Stimulated activated CD8-positive, alpha-beta memory T cell treated with anti-CD3 and anti-CD28 coated beads, Interleukin-4, amount 100 ng/mL, for 4 hours (primary cell): ENCODE results near the gene TMEM18.

Experiments
- DNase-seq, 2 donors: peaks; one replicate each; pipeline ENCODE4 v3.0.0-alpha.2; 2020; ENCODE audit warnings: low read depth in 2 of 2, low spot score in 1 of 2

The TMEM18 gene

GRCh38 chr2:673615-674320, 3.4 kb downstream of the TMEM18 start:
- DNase-seq, result no peak

GRCh38 chr2:673016-673415, 4.2 kb downstream of the TMEM18 start:
- no peak for DNase-seq

GRCh38 chr2:672606-672905, 4.7 kb downstream of the TMEM18 start:
- DNase-seq, result no peak

GRCh38 chr2:671787-672605, 5.2 kb downstream of the TMEM18 start:
- DNase-seq, result no peak

GRCh38 chr2:671072-671471, 6.1 kb downstream of the TMEM18 start:
- DNase-seq, result no peak

- DNase-seq, result no peak
Measured at GRCh38 chr2:670637-671036, 6.6 kb downstream of the TMEM18 start.

GRCh38 chr2:669323-669722, 7.9 kb downstream of the TMEM18 start:
- no peak for DNase-seq

GRCh38 chr2:668000-668398, 9.2 kb downstream of the TMEM18 start:
- no peak for DNase-seq

GRCh38 chr2:667332-667999, 9.7 kb downstream of the TMEM18 start:
- DNase-seq, result no peak

GRCh38 chr2:666441-666840, 10.8 kb downstream of the TMEM18 start:
- DNase-seq, result no peak

- DNase-seq, result no peak
Measured at GRCh38 chr2:665340-666073, 11.7 kb downstream of the TMEM18 start.

GRCh38 chr2:664063-664462, 13.1 kb downstream of the TMEM18 start:
- DNase-seq, result no peak

GRCh38 chr2:663221-663620, 14.0 kb downstream of the TMEM18 start:
- DNase-seq, result no peak

GRCh38 chr2:661360-661635, 15.9 kb downstream of the TMEM18 start:
- DNase-seq, result no peak

GRCh38 chr2:660586-661359, 16.4 kb downstream of the TMEM18 start:
- no peak for DNase-seq

- DNase-seq, result no peak
Measured at GRCh38 chr2:660029-660428, 17.2 kb downstream of the TMEM18 start.

- DNase-seq, result no peak
Measured at GRCh38 chr2:658426-658825, 18.8 kb downstream of the TMEM18 start.

GRCh38 chr2:657766-658165, 19.4 kb downstream of the TMEM18 start:
- DNase-seq, result no peak

- DNase-seq, result no peak
Measured at GRCh38 chr2:656676-657075, 20.5 kb downstream of the TMEM18 start.

GRCh38 chr2:655626-656025, 21.6 kb downstream of the TMEM18 start:
- no peak for DNase-seq

GRCh38 chr2:654896-655295, 22.3 kb downstream of the TMEM18 start:
- DNase-seq, result no peak
